RKO (cell line): ENCODE measurements around the gene NMT1.

Experiments used
- DNase-seq: peaks from one replicate; pipeline ENCODE4 v3.0.0-alpha.2; 2016; ENCODE audit warnings: low spot score

NMT1 gene

GRCh38 chr17:45060797-45061605 lies at the start of gene NMT1:
Gene NMT1 (plus strand): TSS chr17:45061317. CDS start chr17:45061330, 13 bp downstream.
- DNase-seq: peak; percentile 99

DNA sequence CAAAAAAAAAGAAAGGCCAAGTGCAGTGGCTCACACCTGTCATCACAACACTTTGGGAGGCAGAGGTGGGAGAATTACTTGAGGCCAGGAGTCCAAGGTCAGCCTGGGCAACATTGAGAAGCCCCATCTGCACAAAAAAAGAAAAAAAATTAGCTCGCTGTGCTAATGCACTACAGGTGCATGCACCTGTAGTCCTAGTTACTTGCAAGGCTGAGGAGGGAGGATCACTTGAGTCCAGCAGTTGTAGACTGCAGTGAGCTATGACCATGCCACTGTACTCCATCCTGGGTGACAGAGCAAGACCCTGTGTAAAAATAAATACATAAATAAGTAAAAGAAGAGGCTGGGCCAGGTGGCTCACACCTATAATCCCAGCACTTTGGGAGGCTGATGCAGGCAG lies 49.4 kb upstream of the NMT1 start:
- no peak for DNase-seq

DNA sequence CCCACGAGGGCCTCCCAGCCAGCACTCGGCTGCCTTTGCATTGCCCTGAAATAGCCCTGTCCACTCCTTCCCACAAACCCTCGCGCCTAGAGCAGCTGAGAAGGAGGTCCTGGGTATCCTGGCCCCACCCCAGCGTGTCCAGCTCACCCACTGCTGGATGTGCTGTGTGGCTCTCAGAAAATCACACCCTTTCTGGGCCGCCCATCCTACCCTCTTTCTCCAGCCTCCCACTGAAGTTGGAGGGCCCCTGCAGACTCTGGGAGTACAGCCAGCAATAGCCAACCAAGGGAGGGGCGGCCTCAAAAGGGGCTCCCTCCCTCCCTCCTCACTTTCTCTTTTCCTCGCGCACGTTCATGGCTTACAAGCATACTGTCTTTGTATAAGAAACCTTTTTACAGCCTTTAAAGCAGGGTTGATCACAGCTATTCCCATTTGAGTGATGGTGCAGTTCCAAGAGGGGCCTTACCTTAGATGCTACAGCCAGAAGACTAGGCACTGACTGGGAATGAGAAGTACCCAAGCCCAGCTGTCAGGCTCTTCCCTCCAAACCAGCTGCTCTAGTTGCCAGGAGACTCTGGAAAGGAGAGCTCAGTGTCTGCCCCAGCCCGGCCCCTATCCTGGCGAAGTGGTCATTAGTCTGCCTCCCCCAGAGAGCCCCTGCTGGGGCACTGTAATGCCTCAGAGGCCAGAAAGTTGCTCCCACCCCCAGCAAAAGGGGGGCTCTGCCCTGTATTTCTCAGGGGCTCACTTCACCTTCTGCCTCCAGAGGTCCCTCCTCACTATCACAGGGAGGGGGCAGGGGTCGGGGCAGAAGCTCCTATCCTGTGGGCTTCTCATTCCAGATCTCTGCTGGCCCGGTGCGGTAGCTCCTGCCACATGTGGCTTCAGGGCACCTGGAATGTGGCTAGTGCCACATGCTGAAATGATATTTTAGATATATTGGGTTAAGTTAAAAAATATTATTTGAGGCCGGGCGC lies 47.8 kb upstream of the NMT1 start:
- DNase-seq: no peak

DNA sequence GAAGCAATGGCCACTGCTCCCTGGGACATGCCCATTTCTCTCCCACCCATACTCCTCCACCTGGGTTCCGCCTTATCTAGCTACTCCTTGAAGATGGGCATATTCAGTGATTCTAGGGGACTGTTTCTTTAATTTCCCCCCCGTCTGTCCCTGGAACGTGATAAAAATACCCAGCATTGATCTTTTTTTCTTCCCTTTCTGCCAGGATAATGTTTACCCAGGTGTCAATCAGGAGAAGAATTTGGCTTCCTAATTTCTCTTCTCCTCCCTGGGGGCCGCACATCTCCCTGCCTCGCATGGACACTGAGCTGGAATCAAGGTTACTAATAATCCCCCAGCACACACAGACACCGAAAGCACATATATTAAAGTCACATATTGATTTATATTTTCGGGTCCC lies 44.9 kb upstream of the NMT1 start:
- no peak for DNase-seq

DNA sequence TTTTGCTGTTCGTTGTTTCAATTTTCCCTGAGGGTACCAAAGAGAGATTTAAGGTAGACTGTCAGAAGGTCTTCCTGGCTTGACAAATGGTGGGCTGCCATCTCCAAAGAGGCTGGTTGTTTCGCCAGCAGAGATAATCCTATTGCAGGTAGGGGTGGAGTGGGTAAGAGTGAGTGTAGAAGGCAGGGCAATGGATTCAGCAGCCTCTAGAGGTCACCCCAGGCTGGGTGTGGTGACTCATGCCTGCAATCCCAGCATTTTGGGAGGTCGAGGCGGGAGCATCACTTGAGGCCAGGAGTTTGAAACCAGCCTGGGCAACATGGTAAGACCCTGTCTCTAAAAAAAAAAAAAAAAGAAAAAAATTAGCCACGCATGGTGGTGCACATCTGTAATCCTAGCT lies 44.3 kb upstream of the NMT1 start:
- peak; percentile 63 for DNase-seq

- no peak for DNase-seq
These were observed 42.6 kb upstream of the NMT1 start for GRCh38 chr17:45018514-45018847.

- DNase-seq: peak; percentile 58
These were observed 42.0 kb upstream of the NMT1 start for GRCh38 chr17:45018848-45019711.

- no peak for DNase-seq
These were observed 40.6 kb upstream of the NMT1 start for GRCh38 chr17:45020354-45021138.

DNA sequence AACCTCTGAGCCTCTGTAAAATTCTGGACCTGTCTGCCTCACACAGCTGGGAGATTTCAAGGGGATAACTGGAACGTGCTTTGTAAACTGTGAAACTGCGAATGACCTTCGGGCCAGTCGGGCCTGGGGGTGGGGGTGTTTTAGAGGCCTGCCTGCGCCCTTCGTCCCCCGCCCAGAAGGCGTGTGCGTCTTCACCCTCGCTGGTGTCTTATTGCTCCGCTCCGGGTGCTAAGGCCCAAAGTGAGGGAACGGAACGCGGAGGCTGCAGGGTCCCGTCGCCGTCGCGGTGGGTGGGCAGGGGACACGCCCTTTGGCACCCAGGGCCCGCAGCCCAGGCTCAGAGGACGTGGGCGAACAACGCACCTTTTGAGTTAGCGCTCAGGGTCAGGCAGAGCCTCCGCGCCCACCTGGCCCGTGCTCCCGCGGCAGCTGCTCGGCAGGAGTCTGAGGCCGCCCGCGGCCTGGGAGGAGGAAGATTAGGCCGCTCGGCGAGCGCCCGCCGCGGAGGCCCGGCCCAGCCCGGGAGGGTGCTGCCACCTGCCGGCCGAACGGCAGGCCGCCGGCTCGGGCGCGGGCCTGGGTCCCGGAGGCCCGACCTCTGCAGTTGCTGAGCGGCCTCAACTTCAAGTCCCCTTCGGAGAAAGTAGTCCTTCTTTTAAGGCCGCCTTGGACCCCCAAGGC lies 39.4 kb upstream of the NMT1 start:
- peak; percentile 37 for DNase-seq

DNA sequence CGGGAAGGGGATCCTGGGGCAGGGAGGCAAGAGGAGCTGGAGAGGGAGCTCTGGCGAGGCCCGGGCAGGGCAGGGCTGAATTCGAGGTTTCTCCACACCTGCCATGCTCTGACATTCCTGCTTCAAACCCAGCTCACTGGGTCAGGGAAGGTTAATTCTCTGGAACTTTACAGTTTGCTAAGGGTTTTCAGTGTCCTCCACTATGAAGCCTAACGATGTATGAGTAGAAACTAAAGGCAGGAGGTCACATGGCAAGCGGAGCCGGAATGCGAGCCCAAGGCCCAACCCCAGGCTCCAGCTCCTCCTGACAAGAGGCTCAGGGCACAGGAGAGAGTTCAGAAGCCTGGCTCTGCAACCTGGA lies 38.8 kb upstream of the NMT1 start:
- DNase-seq: no peak

- DNase-seq: no peak
These were observed 38.3 kb upstream of the NMT1 start for GRCh38 chr17:45022655-45023339.

- DNase-seq: no peak
These were observed 32.0 kb upstream of the NMT1 start for GRCh38 chr17:45029096-45029495.

DNA sequence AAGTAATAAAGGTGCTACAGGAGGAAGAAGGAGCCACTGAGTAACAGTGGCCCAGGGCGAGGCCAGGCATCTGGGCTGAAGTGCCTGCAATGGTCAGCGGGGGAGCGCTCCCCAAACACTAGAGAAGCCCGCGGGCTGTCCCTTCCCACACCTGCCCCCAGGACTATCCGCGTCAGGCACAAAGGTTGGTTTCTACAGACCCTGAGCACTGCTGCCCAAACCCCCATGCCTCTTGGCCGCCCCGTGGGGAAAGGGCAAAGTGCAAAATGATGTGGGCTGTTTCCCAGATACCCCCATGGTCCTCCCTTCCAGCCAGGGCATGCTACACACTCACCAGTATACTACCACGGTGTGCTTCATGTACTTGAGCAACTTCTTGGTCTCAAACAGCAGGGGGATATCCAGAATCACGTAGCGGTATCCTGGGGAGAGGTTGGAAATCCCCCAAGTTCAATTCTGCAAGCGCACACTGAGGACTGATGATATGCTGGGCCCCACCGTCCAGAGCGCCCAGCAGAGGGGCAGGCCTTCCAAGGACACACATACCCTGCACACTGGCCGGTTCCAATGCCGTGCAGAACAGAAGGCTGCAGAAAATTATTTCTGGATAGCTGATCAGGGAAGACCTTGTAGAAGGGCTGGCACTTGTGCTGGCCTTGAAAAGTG lies 31.2 kb upstream of the NMT1 start:
- DNase-seq: no peak

GRCh38 chr17:45030733-45031132 lies 30.4 kb upstream of the NMT1 start:
- DNase-seq: no peak

DNA sequence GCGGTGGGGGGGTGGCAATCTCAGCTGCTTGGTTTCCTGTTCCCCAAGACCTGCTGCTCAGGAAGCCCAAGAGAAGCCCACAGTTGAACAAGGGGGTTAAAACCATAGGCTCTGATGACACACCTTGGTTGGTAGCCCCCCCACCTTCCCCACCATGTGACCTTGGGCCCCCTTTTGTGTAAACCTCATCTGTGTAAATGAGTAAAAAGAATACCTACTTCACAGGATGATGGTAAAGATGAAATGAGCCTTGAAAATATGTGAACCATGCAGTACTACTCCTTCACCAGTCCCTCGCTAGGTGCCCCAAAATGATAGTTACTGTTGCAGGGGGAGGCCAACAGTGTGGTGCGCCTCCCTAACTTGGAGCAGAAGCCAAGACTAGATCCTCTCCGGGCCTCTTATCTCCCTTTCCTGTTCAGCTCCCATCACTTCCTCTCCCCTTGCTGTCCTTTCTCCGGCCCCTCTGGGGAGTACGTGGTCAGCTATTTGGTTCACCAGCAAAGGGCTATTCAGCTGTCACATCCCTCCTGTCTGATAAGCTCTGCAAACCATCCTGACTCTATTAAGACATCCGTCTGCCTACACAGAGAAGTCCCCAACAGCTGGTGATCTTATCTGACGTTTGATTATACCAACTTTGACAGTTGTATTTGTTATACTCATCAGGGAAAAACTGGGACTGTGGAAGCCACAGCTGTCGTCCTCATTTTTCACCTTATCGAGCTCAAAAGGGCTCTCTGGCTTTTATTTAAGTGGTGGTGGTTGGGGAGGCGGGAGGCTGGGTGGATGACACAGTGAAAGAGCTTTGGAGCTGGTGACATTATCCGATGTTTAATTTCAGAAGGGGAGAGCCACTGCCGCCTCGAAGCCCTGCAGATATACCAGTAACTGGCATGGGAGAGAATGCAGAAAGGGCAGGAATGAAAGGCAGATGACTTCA lies 29.6 kb upstream of the NMT1 start:
- DNase-seq: no peak

DNA sequence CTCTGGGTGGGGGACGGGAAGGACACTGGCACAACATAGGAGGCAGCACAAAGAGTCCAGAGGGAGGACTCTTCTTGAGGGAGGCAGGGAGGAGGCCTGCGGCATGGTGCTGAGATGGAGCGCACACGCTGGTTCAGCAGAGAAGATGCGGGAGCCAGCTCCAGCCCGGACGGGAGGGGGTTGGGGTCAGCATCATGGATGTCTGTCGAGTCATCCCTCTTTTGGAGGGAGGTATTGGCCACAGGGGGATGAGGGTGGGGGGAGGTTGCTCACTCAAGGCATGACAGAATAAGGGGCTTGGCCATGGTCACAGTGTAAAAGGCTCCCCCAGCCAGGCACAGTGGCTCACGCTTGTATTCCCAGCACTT lies 29.0 kb upstream of the NMT1 start:
- no peak for DNase-seq

GRCh38 chr17:45034599-45034998 lies 26.5 kb upstream of the NMT1 start:
- no peak for DNase-seq

- no peak for DNase-seq
These were observed 25.3 kb upstream of the NMT1 start for GRCh38 chr17:45035848-45036247.

- no peak for DNase-seq
These were observed 24.4 kb upstream of the NMT1 start for GRCh38 chr17:45036691-45037090.
